ENCODE results near the gene HSPA5. TPM values are rescaled to one million over a fixed set of nuclear protein-coding genes. Genes with fewer than 3 reads are reported as not detected.
"Not testable (repeated sequence)": the region's sequence is repeated elsewhere in the genome, so short reads cannot be mapped to it uniquely, and the experiment has no call there.

The HSPA5 gene
- polyA plus RNA-seq (2013, experiment 1 of 4), result 234 TPM
- 216 TPM for polyA plus RNA-seq (2013, experiment 2 of 4)
- 177 TPM for polyA plus RNA-seq (2013, experiment 3 of 4)
- polyA plus RNA-seq (2013, experiment 4 of 4), result 185 TPM

DNA sequence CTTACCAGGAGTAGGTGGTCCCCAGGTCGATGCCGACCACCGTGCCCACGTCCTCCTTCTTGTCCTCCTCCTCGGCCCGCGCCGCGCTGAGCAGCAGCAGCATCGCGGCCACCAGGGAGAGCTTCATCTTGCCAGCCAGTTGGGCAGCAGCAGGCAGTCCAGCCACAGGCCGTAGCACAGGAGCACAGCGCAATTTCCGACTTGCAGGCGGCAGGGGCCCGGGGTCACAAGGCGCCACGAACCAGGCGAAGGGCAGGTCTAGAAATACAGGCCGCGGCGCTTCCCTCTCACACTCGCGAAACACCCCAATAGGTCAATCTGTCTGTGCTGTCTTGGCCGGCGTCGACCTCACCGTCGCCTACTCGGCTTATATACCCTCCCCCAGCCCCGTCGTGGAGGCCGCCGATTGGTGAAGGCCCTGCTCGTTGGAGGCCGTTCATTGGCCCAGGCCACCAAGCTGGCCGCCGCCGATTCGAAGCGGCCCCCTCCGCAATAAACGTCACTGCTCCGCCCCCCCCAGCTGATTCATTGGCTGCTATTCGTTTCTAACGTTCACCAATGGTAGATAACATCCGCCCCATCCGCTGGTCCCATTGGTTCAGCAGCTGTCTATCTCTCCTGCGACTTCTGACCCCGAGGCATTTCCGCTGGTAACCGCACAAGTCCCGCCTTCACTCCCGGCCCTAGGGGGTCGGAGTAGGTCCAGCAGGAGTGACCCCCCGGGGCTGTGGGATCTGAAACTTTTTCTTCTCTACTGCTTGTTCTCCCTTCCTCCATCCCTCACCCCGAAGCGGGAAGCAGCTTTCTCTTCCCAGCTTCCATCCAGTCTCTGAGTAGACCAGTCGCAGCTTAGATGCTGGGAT lies at the start of gene HSPA5:
Gene HSPA5, minus strand, starts transcription at position 344 of the 863 bp plus-strand sequence. Its CDS starts 217 bp downstream, at position 127.
- Histone ChIP-seq H3K36me3 (ENCODE audit: control insufficient read depth, insufficient read depth, low read length) (peaks cover 33% of the 10 kb centered on the region), H3K4me3 (ENCODE audit: insufficient read depth, low read depth, low read length) (peak within 1 kb of the TSS; percentile 88), H3K27me3 (ENCODE audit: control insufficient read depth, insufficient read depth, low read length, poor library complexity, severe bottlenecking) (no peaks in the 10 kb centered on the region), H3K4me1 (ENCODE audit: control insufficient read depth, insufficient read depth, low read length) (peaks cover 14% of the 10 kb centered on the region), H3K27ac (ENCODE audit: insufficient read depth, low read depth, low read length, poor library complexity, severe bottlenecking) (peak within 1 kb of the TSS; percentile 92), H3K9me3 (ENCODE audit: control insufficient read depth, low read length) (no peaks in the 10 kb centered on the region)
- WGBS, 2 experiments, result 0% methylated on average over 59 of the region's 59 CpGs

DNA sequence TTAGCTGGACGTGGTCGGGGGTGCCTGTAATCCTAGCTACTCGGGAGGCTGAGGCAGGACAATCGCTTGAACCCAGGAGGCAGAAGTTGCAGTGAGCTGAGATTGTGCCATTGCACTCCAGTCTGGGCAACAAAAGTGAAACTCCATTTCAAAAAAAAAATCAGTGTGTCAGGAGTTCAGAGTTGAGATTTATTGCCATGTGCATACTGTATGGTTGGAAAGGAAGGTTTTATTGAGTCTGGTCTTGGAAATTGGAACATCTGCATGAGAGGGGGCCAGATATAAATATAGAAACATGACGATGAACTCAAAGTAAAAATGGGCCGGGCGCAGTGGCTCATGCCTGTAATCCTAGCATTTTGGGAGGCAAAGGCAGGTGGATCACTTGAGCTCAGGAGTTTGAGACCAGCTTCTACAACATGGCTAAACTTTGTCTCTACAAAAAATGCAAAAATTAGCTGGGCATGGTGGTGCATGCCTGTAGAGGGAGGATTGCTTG lies 45.8 kb upstream of the HSPA5 start:
- H3K4me1 ChIP-seq (ENCODE audit: control insufficient read depth, insufficient read depth, low read length); H3K9me3 ChIP-seq (ENCODE audit: control insufficient read depth, low read length); H3K36me3 ChIP-seq (ENCODE audit: control insufficient read depth, insufficient read depth, low read length); H3K4me3 ChIP-seq (ENCODE audit: insufficient read depth, low read depth, low read length); H3K27ac ChIP-seq (ENCODE audit: insufficient read depth, low read depth, low read length, poor library complexity, severe bottlenecking); H3K27me3 ChIP-seq (ENCODE audit: control insufficient read depth, insufficient read depth, low read length, poor library complexity, severe bottlenecking): not testable (repeated sequence)
- WGBS, 2 experiments, result 94 to 95% methylated on average over 7 of the region's 7 CpGs

DNA sequence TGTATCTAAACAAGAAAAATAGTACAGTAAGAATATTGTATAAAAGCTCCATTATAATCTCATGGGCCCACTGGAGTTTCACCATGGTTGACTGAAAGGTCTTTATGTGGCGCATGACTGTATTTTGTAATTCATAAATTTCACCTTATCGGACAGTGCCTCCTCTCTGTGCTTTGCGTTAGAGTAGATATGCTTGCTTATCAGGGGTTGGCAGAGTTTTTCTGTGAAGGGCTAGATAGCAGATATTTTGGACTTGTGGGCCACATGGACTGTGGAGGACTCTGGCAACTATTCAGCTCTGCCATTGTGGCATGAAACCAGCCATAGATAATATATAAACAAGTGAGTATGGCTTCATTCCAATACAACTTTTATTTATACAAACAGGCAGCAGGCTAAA lies 43.7 kb upstream of the HSPA5 start:
- H3K27ac ChIP-seq (ENCODE audit: insufficient read depth, low read depth, low read length, poor library complexity, severe bottlenecking), result no peak overlapping the region
- 96% methylated on average over 3 of the region's 3 CpGs for WGBS, 2 experiments
- H3K4me3 ChIP-seq (ENCODE audit: insufficient read depth, low read depth, low read length), result no peak overlapping the region
- no peaks in the 10 kb centered on the region for H3K9me3 ChIP-seq (ENCODE audit: control insufficient read depth, low read length)
- no peaks in the 10 kb centered on the region for H3K4me1 ChIP-seq (ENCODE audit: control insufficient read depth, insufficient read depth, low read length)
- no peaks in the 10 kb centered on the region for H3K27me3 ChIP-seq (ENCODE audit: control insufficient read depth, insufficient read depth, low read length, poor library complexity, severe bottlenecking)
- H3K36me3 ChIP-seq (ENCODE audit: control insufficient read depth, insufficient read depth, low read length), result no peaks in the 10 kb centered on the region

DNA sequence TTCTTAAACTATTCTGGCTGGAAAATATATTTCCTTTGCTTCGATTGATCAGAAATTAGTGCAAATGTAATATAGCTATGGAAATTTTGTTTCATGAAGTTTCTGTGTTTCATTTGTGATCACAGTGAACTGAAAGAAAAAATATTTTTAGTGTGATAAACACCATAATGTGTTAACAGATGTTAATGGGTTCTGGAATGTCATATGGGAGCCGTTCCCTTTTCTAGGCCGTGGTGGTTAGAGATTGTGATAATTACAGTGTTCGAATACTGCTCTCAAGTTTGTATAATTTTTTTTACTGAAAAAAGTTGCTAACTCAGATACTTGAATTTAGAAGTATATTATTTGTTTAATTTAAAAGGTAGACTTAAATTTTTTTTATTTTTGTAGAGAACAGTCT lies 39.8 kb upstream of the HSPA5 start:
- H3K36me3 ChIP-seq (ENCODE audit: control insufficient read depth, insufficient read depth, low read length), result no peaks in the 10 kb centered on the region
- no peak overlapping the region for H3K27ac ChIP-seq (ENCODE audit: insufficient read depth, low read depth, low read length, poor library complexity, severe bottlenecking)
- H3K4me1 ChIP-seq (ENCODE audit: control insufficient read depth, insufficient read depth, low read length), result no peaks in the 10 kb centered on the region
- 95 to 96% methylated on average over 4 of the region's 4 CpGs for WGBS, 2 experiments
- H3K27me3 ChIP-seq (ENCODE audit: control insufficient read depth, insufficient read depth, low read length, poor library complexity, severe bottlenecking), result no peaks in the 10 kb centered on the region
- no peaks in the 10 kb centered on the region for H3K9me3 ChIP-seq (ENCODE audit: control insufficient read depth, low read length)
- no peak overlapping the region for H3K4me3 ChIP-seq (ENCODE audit: insufficient read depth, low read depth, low read length)

DNA sequence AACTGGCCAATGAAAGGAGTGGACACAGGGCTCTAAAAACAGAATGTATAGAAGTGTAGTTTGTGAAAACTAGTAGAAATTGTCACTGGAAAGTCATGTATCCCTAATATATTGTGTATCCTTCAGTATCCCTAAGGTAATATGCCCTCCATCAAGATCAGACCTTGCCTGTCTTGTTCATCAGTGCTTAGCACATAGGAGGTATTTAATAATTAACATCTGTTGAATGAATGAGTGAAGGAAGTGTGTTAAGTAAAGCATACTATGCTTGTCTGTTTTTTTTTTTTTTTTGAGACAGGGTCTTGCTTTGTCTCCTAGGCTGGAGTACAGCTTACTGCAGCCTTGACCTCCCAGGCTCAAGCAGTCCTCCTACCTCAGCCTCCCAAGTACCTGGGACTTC lies 36.3 kb upstream of the HSPA5 start:
- H3K36me3 ChIP-seq (ENCODE audit: control insufficient read depth, insufficient read depth, low read length), result no peaks in the 10 kb centered on the region
- H3K27me3 ChIP-seq (ENCODE audit: control insufficient read depth, insufficient read depth, low read length, poor library complexity, severe bottlenecking), result no peaks in the 10 kb centered on the region
- H3K27ac ChIP-seq (ENCODE audit: insufficient read depth, low read depth, low read length, poor library complexity, severe bottlenecking), result no peak overlapping the region
- H3K4me3 ChIP-seq (ENCODE audit: insufficient read depth, low read depth, low read length), result no peak overlapping the region
- H3K9me3 ChIP-seq (ENCODE audit: control insufficient read depth, low read length), result no peaks in the 10 kb centered on the region
- no peaks in the 10 kb centered on the region for H3K4me1 ChIP-seq (ENCODE audit: control insufficient read depth, insufficient read depth, low read length)

DNA sequence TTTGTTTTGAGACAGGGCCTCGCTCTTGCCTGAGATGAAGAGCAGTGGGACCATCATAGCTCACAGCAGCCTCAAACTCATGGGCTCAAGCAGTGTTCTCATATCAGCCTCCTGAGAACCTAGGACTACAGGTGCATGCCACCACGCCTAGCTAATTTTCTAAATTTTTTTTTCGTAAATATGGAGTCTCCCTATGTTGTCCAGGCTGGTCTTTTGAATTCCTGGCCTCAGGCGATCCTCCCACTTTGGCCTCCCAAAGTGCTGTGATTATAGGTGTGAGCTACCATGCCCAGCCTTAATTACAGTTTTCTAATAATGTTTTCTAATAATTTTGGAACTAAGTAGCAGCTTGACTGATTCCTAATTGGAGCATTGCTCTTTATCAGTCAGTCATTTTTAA lies 35.6 kb upstream of the HSPA5 start:
- Histone ChIP-seq H3K4me1 (ENCODE audit: control insufficient read depth, insufficient read depth, low read length) (no peaks in the 10 kb centered on the region), H3K27me3 (ENCODE audit: control insufficient read depth, insufficient read depth, low read length, poor library complexity, severe bottlenecking) (no peaks in the 10 kb centered on the region), H3K36me3 (ENCODE audit: control insufficient read depth, insufficient read depth, low read length) (no peaks in the 10 kb centered on the region), H3K27ac (ENCODE audit: insufficient read depth, low read depth, low read length, poor library complexity, severe bottlenecking) (no peak overlapping the region), H3K4me3 (ENCODE audit: insufficient read depth, low read depth, low read length) (no peak overlapping the region), H3K9me3 (ENCODE audit: control insufficient read depth, low read length) (no peaks in the 10 kb centered on the region)
- WGBS, 2 experiments, result 96 to 97% methylated on average over 4 of the region's 4 CpGs

DNA sequence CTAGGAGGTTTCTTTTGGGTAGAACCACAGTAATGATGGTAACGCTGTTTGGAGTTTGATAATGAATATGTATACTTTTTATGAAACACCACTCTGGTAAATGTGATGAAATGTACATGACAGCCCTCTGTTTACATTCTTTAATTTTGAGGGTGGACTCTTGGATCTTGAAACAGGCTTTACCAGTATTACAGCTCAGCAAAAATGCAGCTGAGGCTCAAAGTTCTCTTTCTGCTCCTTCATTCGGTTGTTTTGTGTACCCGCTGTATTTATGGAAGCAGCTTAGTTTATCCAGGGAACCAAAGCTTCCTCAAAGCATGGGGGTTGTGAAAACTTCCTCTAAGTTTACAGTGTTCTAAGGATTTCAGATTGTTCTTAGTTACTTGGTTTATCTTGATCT lies 31.6 kb upstream of the HSPA5 start:
- 96 to 99% methylated on average over 3 of the region's 3 CpGs for WGBS, 2 experiments
- H3K9me3 ChIP-seq (ENCODE audit: control insufficient read depth, low read length), result no peaks in the 10 kb centered on the region

DNA sequence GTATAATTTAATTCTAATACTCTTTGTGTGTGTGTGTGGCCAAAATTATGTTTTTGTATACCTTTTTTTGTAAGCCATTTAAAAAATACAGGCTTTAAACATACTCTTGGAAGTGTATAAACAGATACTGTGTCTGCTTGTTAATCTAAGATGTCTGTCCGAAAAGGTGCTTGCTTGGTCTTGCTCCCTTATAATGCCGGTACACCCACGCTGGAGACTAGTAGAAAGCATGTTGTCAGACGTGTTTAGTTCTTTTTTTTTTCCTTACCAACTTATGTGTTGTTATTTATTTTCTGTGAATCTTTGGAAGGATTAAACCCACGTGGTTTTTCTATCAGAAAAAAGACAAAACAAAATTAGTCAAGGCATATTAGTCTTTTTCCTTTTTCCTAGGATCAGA lies 29.9 kb upstream of the HSPA5 start:
- 97 to 100% methylated on average over 3 to 5 of the region's 5 CpGs for WGBS, 2 experiments
- H3K27ac ChIP-seq (ENCODE audit: insufficient read depth, low read depth, low read length, poor library complexity, severe bottlenecking), result no peak overlapping the region

More for the DNA sequence above, 31.6 kb upstream of the HSPA5 start:
- Histone ChIP-seq H3K4me1 (ENCODE audit: control insufficient read depth, insufficient read depth, low read length) (no peaks in the 10 kb centered on the region), H3K4me3 (ENCODE audit: insufficient read depth, low read depth, low read length) (no peak overlapping the region), H3K27me3 (ENCODE audit: control insufficient read depth, insufficient read depth, low read length, poor library complexity, severe bottlenecking) (no peaks in the 10 kb centered on the region), H3K27ac (ENCODE audit: insufficient read depth, low read depth, low read length, poor library complexity, severe bottlenecking) (no peak overlapping the region), H3K36me3 (ENCODE audit: control insufficient read depth, insufficient read depth, low read length) (no peaks in the 10 kb centered on the region)

DNA sequence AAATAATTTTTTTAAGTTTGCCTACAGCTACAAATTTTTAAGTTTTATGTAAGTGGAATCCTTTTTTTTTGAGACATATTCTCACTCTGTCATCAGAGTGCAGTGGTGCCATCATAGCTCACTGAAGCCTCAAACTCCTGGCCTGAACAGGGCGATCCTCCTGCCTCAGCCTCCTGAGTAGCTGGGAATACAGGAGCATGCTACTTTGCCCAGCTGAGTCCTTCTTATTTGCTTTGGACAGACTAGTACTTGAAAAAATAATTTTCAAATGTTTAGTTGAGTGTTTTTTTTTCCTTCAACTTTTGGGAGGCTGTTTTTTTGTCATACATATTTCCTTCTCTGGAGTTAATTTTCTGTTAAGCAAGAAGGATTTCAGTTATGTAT lies 27.9 kb upstream of the HSPA5 start:
- Histone ChIP-seq H3K9me3 (ENCODE audit: control insufficient read depth, low read length) (no peaks in the 10 kb centered on the region), H3K4me1 (ENCODE audit: control insufficient read depth, insufficient read depth, low read length) (no peaks in the 10 kb centered on the region), H3K27ac (ENCODE audit: insufficient read depth, low read depth, low read length, poor library complexity, severe bottlenecking) (no peak overlapping the region), H3K27me3 (ENCODE audit: control insufficient read depth, insufficient read depth, low read length, poor library complexity, severe bottlenecking) (no peaks in the 10 kb centered on the region), H3K36me3 (ENCODE audit: control insufficient read depth, insufficient read depth, low read length) (no peaks in the 10 kb centered on the region), H3K4me3 (ENCODE audit: insufficient read depth, low read depth, low read length) (no peak overlapping the region)
- WGBS, 2 experiments, result 91 to 98% methylated on average over 1 of the region's 1 CpG

More for the DNA sequence above, 29.9 kb upstream of the HSPA5 start:
- Histone ChIP-seq H3K4me3 (ENCODE audit: insufficient read depth, low read depth, low read length) (no peak overlapping the region), H3K9me3 (ENCODE audit: control insufficient read depth, low read length) (no peaks in the 10 kb centered on the region), H3K27me3 (ENCODE audit: control insufficient read depth, insufficient read depth, low read length, poor library complexity, severe bottlenecking) (no peaks in the 10 kb centered on the region), H3K36me3 (ENCODE audit: control insufficient read depth, insufficient read depth, low read length) (no peaks in the 10 kb centered on the region), H3K4me1 (ENCODE audit: control insufficient read depth, insufficient read depth, low read length) (no peaks in the 10 kb centered on the region)

DNA sequence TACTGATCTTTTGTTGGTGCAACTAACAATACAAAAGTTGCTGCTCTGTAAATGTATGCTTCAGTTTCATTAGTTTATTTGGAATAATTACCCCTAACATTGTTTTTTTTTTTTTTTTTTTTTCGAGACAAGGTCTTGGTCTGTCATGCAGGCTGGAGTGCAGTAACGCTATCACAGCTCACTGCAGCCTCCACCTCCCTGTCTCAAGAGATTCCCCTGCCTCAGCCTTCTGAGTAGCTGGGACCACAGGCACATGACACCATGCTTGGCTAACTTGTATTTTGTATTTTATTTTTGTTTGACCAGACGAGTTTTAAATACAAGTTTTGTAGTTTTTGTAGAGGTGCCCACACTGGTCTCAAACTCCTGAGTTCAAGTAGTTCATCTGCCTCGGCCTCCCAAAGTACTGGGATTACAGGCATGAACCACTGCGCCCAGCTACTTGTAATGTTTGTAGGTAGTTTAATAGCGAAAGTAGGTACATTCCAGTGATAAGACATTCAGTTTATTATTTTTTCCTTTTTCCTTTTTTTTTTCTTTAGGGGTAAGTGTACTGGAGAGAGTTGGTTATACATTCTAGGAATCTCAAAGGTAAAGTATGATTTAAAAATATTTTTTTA lies 27.4 kb upstream of the HSPA5 start:
- Histone ChIP-seq H3K36me3 (ENCODE audit: control insufficient read depth, insufficient read depth, low read length) (no peaks in the 10 kb centered on the region), H3K4me1 (ENCODE audit: control insufficient read depth, insufficient read depth, low read length) (no peaks in the 10 kb centered on the region), H3K4me3 (ENCODE audit: insufficient read depth, low read depth, low read length) (no peak overlapping the region), H3K9me3 (ENCODE audit: control insufficient read depth, low read length) (no peaks in the 10 kb centered on the region), H3K27ac (ENCODE audit: insufficient read depth, low read depth, low read length, poor library complexity, severe bottlenecking) (no peak overlapping the region), H3K27me3 (ENCODE audit: control insufficient read depth, insufficient read depth, low read length, poor library complexity, severe bottlenecking) (no peaks in the 10 kb centered on the region)
- WGBS, 2 experiments, result 95 to 96% methylated on average over 5 of the region's 6 CpGs

Measured in ectodermal cell (in vitro differentiated cells).